Stimulated activated CD4-positive, alpha-beta T cell treated with anti-CD3 and anti-CD28 coated beads, Interleukin-1b, Interleukin-23, amount 100 ng/mL, for 1 hour (primary cell): ENCODE results near the gene TMC7.

Experiments
- DNase-seq, 2 donors: peaks; one replicate each; pipeline ENCODE4 v3.0.0-alpha.2; 2020; ENCODE audit warnings: low read depth in 2 of 2

Gene TMC7

DNA sequence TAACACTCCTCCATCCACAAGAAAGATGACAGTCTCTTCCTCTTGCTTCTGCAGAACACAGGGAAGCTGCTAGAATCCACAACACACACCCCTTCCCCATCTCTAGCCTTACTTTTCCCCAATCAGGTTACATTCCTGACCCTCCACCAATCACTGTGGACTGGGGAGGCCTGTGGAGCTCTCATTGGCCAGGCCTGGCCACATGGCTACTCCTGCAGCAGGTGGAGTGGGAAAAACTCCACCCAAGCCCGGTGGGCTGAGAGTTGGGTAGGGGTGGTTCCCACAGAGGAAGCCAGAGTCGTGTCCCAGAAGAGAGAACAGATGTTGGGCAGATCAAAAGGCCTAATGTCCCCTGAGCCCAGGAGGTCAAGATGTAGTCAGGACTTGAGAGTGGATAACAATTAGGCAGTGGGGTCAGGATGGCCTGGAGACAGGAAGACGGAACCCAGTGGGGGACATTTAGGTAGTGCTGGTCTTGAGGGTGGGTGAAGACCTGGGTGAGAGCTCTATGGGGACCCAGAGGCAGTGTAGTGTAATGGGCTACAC is 105.7 kb downstream of the TMC7 start:
- no peak for DNase-seq

- DNase-seq = no peak
Observed at GRCh38 chr16:19090916-19091315, 107.2 kb downstream of the TMC7 start.

DNA sequence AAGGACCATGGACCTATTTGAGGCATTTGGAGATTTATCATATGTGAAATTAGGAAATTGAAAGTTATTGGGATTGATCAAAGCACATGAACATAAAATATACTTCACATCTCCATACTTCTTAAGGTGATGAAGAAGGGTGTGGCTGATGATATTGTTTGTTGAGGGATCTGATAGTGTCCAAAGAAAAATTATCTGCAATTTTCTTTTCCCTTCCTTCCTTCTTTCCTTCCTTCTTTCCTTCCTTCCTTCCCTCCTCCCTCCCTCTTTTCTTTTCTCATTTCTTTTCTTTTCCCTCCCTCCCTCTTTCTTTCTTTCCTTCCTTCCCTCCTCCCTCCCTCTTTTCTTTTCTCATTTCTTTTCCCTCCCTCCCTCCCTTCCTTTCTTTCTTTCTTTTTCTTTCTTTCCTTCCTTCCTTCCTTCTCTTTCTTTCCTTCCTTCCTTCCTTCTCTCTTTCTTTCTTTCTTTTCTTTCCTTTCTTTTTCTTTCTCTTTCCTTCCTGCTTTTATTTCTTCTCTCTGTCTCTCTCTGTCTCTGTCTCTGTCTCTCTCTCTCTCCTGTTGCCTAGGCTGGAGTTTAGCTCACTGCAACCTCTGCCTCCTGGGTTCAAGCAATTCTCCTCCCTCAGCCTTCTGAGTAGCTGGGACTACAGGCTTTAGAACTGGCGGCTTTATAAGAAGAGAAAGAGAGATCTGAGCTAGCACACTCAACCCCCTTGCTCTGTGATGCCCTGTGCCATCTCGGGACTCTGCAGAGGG is 109.1 kb downstream of the TMC7 start:
- DNase-seq = no peak

DNA sequence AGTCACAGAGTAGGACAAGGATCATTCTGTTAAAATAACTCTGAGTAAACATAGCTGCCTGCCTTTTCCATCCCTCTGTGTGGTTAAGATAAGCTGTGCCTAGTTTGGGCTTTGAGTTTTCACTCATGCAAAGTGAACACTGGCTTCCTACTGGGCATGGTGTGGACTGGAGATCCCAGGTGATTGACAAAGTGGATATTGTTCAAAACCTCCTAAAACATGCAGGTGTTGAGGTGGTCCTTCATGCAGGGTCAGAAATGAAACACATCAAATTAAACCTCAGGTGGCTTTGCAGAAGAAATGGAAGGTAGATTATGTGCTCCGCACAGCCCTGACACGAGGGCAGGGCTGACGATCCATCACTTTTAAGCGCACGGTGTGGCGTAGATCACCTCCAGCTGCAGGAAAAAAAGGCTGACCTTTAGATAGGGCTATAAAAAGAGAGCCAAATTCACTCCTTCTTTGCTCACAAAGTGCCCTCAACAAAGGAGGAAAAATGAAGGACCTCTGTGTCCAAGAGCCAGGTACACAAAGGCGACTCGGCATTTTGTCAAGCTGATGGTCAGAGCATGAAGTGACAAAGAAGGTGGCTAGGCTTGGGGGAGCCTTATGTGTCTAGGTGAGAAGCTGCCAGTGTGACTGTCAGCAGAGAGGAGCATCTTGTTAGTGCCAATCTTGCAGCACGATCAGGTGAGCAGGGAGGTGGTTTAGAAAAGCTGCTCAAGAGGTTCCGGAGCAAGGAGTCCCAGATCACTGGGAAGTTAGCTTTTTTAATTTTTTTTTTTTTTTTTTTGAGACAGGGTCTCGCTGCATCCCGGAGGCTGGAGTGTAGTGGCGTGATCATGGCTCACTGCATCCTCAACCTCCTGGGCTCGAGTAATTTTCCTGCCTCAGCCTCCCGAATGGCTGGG is 110.2 kb downstream of the TMC7 start:
- no peak for DNase-seq

- DNase-seq = no peak
Observed at GRCh38 chr16:19094542-19095365, 111.0 kb downstream of the TMC7 start.

- DNase-seq = no peak
Observed at GRCh38 chr16:19095654-19096053, 111.9 kb downstream of the TMC7 start.

DNA sequence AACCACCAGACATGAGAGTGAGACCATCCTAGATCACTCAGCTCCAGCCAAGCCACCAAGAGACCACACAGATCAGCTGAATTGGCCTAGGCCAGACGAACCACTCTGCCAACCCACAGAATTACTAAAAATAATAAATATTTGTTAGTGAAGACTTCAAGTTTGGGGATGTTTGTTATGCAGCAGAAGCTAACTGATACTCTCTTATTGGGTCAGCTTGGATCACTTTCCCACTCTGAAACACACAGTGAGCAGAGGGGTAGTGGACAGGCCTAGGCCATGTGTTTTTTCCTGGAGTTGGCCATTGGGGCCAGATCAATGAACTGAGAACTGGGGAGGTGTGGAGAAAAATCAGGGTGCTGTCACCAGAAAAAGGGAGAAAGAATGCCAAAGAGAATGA is 114.4 kb downstream of the TMC7 start:
- DNase-seq = no peak

DNA sequence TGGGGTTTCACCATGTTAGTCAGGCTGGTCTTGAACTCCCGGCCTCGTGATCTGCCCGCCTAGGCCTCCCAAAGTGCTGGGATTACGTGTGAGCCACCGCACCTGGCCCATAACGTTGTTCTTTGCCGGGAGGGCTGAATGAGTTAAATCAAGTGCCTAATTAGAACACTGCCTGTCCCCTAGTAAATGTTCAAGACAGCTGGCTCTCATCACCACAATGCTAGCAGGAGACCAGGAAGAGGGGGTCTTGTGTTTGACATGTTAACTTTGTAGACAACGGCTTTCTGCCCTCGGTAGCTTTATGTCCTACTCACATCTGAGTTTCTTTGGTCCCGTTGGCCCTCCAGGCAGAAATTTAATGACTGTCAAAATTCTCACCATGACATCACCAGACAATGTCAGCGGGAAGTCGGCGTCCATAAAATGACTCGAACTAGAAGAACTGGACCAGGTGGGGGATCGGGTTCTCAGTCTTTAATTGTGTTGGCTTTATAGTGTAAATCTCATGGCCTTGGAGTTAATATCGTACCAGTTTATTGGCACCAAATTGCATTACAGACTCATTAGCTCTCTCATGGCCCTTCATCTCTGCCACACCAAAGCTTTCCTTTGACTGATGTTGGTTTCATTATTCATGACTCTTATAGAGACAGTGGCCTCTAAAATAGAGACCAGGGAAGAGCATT is 118.6 kb downstream of the TMC7 start:
- DNase-seq = no peak

DNA sequence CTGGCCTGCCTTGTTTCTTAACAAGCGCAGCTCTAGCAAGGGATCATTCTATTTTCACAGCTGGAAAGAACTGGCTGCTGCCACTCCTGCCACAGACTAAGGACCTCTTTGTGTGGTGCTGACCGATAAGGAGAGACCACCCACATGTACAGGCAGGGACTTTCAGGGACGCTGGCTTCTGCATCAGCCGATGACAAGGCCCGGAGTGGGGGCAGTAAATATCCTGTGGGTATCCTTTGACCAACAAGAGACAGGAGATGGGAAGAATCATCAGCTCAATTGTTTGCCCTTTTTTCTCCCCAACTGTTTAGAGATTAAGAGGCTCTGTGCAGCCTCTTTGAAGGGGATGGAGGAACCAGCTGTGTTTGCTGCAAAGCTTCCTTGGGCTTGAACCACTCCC is 120.9 kb downstream of the TMC7 start:
- no peak for DNase-seq

GRCh38 chr16:19105131-19105530 is 121.4 kb downstream of the TMC7 start:
- DNase-seq = no peak

DNA sequence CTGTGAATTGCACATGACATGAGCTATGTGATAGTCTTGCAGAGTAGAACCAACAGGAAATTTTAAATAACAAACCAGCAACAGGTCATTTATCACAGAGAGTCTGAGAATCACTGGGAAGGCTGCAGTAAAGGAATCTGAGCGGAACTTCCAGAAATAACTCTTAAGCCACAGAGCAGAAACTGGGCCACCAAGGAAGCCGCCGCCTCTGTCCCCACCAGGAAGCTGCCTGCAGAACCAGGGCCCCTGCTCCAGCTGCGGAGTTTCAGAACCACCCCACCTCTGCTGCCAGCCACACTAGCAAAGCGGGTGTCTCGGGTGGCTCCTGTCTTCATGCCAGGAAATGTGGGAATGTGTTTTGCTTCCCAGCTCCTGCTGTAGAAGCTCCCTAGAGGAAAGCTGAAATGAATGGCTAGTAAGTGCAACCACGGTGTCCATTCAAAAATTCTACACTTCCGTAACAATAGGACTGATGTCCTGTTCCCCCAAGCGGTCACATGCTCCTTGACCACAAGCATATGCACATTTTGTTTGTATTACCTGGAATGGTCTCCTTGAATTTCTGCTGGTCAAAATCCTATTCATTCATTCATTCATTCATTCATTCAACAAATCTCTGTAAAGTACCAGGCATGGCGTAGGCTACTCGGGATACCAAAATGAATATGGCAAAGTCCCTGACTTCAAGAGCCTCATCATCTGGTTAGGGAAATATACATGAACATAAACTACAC is 122.3 kb downstream of the TMC7 start:
- DNase-seq = no peak

GRCh38 chr16:19106625-19107020 is 122.9 kb downstream of the TMC7 start:
- no peak for DNase-seq

GRCh38 chr16:19108409-19109287 is 124.9 kb downstream of the TMC7 start:
- DNase-seq = no peak

- DNase-seq = no peak
Observed at GRCh38 chr16:19109288-19109664, 125.5 kb downstream of the TMC7 start.

GRCh38 chr16:19110537-19111360 is 127.0 kb downstream of the TMC7 start:
- no peak for DNase-seq

- no peak for DNase-seq
Observed at GRCh38 chr16:19112099-19112407, 128.3 kb downstream of the TMC7 start.
